ENCODE data around the gene MYLK4.

Gene MYLK4

DNA sequence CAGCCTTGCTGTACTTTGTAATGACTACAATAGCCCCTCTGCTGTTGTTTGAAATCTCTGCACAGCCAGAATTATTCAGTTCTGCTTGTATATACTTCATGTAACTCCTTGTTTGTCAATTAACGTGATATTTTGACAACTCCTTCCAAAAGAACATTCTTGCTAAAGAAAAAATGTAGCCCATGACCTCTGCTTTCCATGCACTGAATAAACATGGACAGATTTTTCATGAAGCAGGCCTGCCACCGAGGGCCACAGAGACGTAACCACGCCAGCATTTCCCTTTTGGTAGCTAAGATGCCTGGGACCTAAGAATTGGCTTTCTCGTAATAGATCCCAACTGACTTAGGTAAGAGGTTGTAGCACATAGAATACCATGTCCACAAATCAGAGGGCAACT, 135.9 kb downstream of the MYLK4 start:
- DNase-seq, result no peak
- intact Hi-C loops (cut with DNase I), result no loop called here

DNA sequence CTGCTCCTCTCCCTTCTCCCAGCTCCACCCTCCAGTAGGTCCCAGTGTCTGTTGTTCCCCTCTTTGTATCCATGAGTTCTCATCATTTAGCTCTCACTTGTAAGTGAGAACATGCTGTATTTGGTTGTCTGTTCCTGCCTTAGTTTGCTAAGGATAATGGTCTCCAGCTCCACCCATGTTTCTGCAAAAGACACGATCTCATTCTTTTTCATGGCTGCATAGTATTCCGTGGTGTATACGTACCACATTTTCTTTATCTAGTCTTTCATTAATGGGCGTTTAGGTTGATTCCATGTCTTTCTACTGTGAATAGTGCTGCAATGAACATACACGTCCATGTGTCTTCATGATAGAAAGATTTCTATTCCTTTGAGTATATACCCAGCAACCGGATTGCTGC, 136.6 kb downstream of the MYLK4 start:
- intact Hi-C loops (cut with DNase I), result no loop called here
- no peak for DNase-seq
